Breast epithelium (tissue), 4 donors: ENCODE data around the gene RFTN1. TPM values are rescaled to one million over a fixed set of nuclear protein-coding genes. Genes with fewer than 3 reads are reported as not detected.

Experiments used
- DNase-seq, 2 donors: peaks; one replicate each; pipeline ENCODE4 v3.0.0-alpha.2; 2019; ENCODE audit warnings: low spot score in 2 of 2
- H3K27ac ChIP-seq, 2 donors: fragments of 200-600 bp; sonication (generic) in 1 of 2; one replicate each; pipeline ENCODE4 v1.5.1; 2016 to 2019; ENCODE audit warnings: mild to moderate bottlenecking in 1 of 2
- H3K27me3 ChIP-seq, 2 donors: fragments of 200-600 bp; sonication (generic) in 1 of 2; one replicate each; pipeline versions ENCODE4 v1.5.1 to v1.6.0; 2017 to 2019; ENCODE audit warnings: control low read depth in 1 of 2, mild to moderate bottlenecking in 1 of 2
- H3K36me3 ChIP-seq: fragments of 200-600 bp; one replicate; pipeline ENCODE4 v1.5.1; 2019
- H3K4me1 ChIP-seq, 2 donors: fragments of 200-600 bp; sonication (generic); one replicate each; pipeline ENCODE4 v1.5.1; 2016 to 2019; ENCODE audit warnings: control low read depth in 1 of 2
- H3K4me3 ChIP-seq, 3 donors: fragments of 200-600 bp; sonication (generic); 1 replicate in 2 of 3; 2 replicates in 1 of 3; pipeline ENCODE4 v1.5.1; 2016 to 2019; ENCODE audit warnings: mild to moderate bottlenecking in 3 of 3, moderate library complexity in 2 of 3
- H3K9me3 ChIP-seq, 2 donors: fragments of 200-600 bp; sonication (generic) in 1 of 2; one replicate each; pipeline ENCODE4 v1.5.1; 2016 to 2019; ENCODE audit warnings: control low read depth in 1 of 2
- POLR2A ChIP-seq: fragments of 450-650 bp; IDR thresholded peaks from one replicate; pipeline ENCODE4 v1.6.1; 2016; ENCODE audit warnings: antibody characterized with exemption, mild to moderate bottlenecking, moderate library complexity
- POLR2AphosphoS5 ChIP-seq, 3 donors: sonication (generic); formaldehyde crosslinking; IDR thresholded peaks; one replicate each; pipeline ENCODE4 v1.6.1; 2017; ENCODE audit warnings: antibody characterized with exemption in 3 of 3
- intact Hi-C: fragments of 100-400 bp; cut with DNase I; formaldehyde crosslinking; loops from one replicate; pipeline ENCODE4 v1.15.1; 2023; ENCODE audit warnings: low total_unique reads
- total RNA-seq, 3 donors: library from RNA; depleted of rRNA; stranded (reverse); fragments of >200 nt; gene quantifications; one replicate each; pipeline ENCODE4 v1.1.0, GENCODE V29; 2016
- TF ChIP-seq, protein P1 (sequence below), 3 donors: fragments of 450-650 bp; IDR thresholded peaks; one replicate each; pipeline ENCODE4 v1.5.1; 2016 to 2017; ENCODE audit warnings: antibody characterized with exemption in 3 of 3, mild to moderate bottlenecking in 3 of 3, moderate library complexity in 3 of 3

RFTN1 gene
- total RNA-seq, 3 donors from 2014 or later: 13.9 to 108 (median 29.5) TPM

DNA sequence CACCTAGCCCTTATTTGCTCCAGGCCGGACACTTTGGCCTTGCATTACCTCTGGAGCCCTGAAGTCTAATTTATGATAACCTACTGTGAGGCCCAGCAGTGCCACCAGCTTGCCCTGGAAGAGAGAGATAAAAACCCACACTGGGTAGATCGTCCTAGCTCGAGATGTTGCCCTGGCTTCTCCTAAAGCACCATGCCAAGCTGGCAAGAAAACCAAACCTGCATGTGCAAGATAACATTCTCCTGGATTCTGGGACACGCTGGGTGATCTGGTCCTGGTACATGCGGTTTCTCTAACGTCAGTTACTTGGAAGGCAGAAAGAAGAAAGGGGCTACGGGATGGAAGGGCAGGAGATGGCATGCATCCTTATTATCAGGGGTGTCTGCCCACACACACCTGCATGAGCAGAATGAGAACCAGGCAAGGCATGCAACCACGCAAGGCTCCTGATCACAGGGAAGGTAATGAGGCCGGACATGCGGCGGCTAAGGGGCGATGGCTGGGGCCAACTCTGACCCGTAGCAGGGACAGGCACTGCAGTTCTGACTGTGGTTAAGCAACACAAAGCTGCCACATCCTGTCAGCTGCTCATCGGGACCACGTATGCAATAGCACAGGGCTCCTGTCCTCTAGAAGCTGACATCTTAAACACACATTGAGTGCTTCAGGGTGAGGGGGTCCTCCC is 175.5 kb downstream of the RFTN1 start:
- Histone ChIP-seq H3K4me1 (no peaks in the 10 kb centered on the region), H3K27ac (no peak overlapping the region), H3K4me3 (no peak overlapping the region), H3K9me3 (no peaks in the 10 kb centered on the region), H3K36me3 (no peaks in the 10 kb centered on the region), H3K27me3 (no peaks in the 10 kb centered on the region)
- intact Hi-C loops: no loop called here
- DNase-seq: no peak
- TF ChIP-seq POLR2A: no peak
- TF ChIP-seq POLR2AphosphoS5 (IDR thresholded peaks at IDR 0.05): no peak
- TF ChIP-seq, protein P1, sequence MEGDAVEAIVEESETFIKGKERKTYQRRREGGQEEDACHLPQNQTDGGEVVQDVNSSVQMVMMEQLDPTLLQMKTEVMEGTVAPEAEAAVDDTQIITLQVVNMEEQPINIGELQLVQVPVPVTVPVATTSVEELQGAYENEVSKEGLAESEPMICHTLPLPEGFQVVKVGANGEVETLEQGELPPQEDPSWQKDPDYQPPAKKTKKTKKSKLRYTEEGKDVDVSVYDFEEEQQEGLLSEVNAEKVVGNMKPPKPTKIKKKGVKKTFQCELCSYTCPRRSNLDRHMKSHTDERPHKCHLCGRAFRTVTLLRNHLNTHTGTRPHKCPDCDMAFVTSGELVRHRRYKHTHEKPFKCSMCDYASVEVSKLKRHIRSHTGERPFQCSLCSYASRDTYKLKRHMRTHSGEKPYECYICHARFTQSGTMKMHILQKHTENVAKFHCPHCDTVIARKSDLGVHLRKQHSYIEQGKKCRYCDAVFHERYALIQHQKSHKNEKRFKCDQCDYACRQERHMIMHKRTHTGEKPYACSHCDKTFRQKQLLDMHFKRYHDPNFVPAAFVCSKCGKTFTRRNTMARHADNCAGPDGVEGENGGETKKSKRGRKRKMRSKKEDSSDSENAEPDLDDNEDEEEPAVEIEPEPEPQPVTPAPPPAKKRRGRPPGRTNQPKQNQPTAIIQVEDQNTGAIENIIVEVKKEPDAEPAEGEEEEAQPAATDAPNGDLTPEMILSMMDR (IDR thresholded peaks at IDR 0.05): no peak

DNA sequence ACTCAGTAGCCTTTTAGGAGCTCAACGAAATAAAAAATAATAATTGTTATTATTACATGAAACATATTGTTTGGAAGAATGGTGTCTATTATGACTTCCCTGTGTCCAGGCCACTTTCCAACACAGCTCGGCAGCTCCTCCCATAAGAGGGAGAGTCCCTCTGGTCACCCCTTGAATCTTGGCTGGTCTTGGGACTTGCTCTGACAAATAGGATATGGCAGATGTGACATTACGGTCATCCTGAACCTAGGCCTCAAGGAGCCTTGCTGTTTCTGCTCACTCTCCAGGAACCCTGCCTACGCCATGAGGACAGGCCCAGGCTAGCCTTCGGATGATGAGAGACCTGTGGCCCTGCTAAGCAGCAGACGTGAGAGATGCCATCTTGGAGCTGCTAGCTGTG is 176.7 kb downstream of the RFTN1 start:
- Histone ChIP-seq H3K27ac (no peak overlapping the region), H3K36me3 (no peaks in the 10 kb centered on the region), H3K9me3 (no peaks in the 10 kb centered on the region), H3K27me3 (no peaks in the 10 kb centered on the region), H3K4me1 (no peaks in the 10 kb centered on the region), H3K4me3 (no peak overlapping the region)
- intact Hi-C loops: no loop called here
- DNase-seq: no peak
- TF ChIP-seq POLR2A: no peak
- TF ChIP-seq, protein P1 (IDR thresholded peaks at IDR 0.05): no peak
- no peak for TF ChIP-seq POLR2AphosphoS5 (IDR thresholded peaks at IDR 0.05)

DNA sequence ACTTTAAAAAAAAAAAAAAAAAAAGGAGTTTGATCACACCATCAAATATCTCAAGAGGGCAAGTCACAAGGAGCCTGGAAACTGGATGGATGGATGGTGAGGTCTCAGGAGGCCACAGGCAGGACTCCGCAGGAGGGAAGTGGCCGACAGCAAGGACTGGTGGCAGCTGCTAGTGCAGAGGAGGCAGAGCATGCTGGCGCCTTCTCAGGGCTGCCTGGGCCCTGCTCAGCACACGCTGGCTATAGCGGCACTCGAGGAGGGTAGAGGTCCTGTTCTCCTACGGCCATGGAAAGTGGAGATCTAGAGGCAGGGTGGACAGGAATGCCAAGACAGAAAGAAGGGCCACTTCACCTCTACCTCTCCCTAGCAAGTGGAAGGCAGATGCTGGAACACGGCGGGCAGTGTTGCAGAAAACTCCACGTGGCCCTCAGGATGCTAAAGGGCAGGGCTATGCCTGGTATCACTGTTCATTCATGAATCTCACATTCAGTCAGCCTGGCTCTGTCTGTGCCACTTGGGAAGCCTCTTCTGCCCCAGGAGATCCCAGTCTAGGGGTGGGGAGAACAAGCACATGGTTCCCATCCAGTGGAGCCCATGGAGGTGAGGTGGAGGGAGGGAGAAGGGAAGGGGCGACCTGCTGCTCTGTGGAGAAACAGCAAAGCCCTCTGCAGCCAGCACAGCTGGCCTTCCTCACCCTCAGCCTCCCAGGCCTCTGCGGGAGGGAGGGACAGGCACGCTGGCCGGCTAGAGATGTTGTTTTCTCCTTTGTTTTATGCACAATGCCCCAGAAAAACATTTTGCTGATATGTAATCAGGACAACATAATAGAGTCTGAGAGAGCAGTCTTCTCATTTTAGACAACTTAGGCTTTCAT is 177.5 kb downstream of the RFTN1 start:
- intact Hi-C loops: no loop called here
- H3K27ac ChIP-seq: no peak overlapping the region
- H3K27me3 ChIP-seq: no peaks in the 10 kb centered on the region
- no peak overlapping the region for H3K4me3 ChIP-seq
- no peaks in the 10 kb centered on the region for H3K36me3 ChIP-seq
- no peak for DNase-seq
- TF ChIP-seq, protein P1 (IDR thresholded peaks at IDR 0.05): no peak
- H3K4me1 ChIP-seq: no peaks in the 10 kb centered on the region
- peaks cover 0 to 6% of the 10 kb centered on the region in 2 donors for H3K9me3 ChIP-seq

DNA sequence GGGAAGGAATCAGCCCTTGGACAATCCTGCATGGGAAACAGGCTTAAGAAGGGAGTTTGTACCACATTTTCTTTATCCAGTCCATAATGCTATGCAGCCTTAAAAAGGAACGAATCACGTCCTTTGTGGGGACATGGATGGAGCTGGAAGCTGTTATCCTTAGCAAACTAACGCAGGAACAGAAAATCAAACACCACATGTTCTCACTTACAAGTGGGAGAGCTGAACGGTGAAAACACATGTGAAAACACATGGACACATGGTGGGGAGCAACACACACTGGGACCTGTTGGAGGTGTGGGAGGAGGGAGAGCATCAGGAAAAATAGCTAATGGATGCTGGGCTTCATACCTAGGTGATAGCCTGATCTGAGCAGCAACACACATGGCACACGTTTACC is 178.2 kb downstream of the RFTN1 start:
- TF ChIP-seq, protein P1 (IDR thresholded peaks at IDR 0.05): no peak
- no peak for TF ChIP-seq POLR2A
- no peak for TF ChIP-seq POLR2AphosphoS5 (IDR thresholded peaks at IDR 0.05)
- Histone ChIP-seq H3K4me1 (no peaks in the 10 kb centered on the region), H3K9me3 (peaks cover 0 to 7% of the 10 kb centered on the region in 2 donors), H3K27ac (no peak overlapping the region), H3K27me3 (no peaks in the 10 kb centered on the region), H3K4me3 (no peak overlapping the region), H3K36me3 (no peaks in the 10 kb centered on the region)
- DNase-seq: no peak
- intact Hi-C loops: no loop called here

DNA sequence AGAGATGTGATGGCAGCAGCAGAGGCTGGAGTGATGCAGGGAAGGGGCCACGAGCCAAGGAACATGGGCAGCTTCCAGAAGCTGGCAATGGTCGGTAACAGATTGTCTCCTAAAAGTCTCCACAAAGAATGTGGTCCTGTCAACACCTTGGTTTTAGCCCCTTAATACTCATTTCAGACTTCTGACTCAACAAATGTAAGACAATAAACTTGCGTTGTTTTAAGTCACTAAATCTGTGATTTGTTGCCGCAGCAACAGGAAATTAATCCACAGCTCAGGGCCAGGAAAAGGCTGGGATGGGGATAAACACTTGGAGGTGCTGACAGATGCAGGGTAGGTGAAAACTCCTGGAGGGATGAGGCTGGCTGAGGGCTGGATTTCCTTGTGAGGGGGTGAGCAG is 178.6 kb downstream of the RFTN1 start:
- Histone ChIP-seq H3K27ac (no peak overlapping the region), H3K9me3 (peaks cover 0 to 7% of the 10 kb centered on the region in 2 donors), H3K4me3 (no peak overlapping the region), H3K4me1 (no peaks in the 10 kb centered on the region), H3K27me3 (no peaks in the 10 kb centered on the region), H3K36me3 (no peaks in the 10 kb centered on the region)
- intact Hi-C loops: no loop called here
- no peak for TF ChIP-seq POLR2A
- TF ChIP-seq, protein P1 (IDR thresholded peaks at IDR 0.05): no peak
- no peak for TF ChIP-seq POLR2AphosphoS5 (IDR thresholded peaks at IDR 0.05)
- no peak for DNase-seq
